Esophagus muscularis mucosa (tissue), 4 donors: ENCODE data around the gene ZDHHC6. TPM values are rescaled to one million over a fixed set of nuclear protein-coding genes. Genes with fewer than 3 reads are reported as not detected.
A peak's percentile ranks its signal among the peaks of the same experiment; 100 is the strongest.
"Not testable (repeated sequence)": the region's sequence is repeated elsewhere in the genome, so short reads cannot be mapped to it uniquely, and the experiment has no call there.

Experiments used
- DNase-seq: peaks from one replicate; pipeline ENCODE4 v3.0.0-alpha.2; 2017; ENCODE audit errors: extremely low spot score
- H3K27ac ChIP-seq, 4 donors: fragments of 200-600 bp; sonication (generic); replicated peaks in 1 of 4; 1 replicate in 3 of 4; 2 replicates in 1 of 4; pipeline ENCODE4 v1.5.1; 2016 to 2019; ENCODE audit warnings: mild to moderate bottlenecking in 1 of 4
- H3K27me3 ChIP-seq, 4 donors: fragments of 200-600 bp; sonication (generic); one replicate each; pipeline versions ENCODE4 v1.5.1 to v1.6.0; 2016 to 2019
- H3K36me3 ChIP-seq, 4 donors: fragments of 200-600 bp; sonication (generic); one replicate each; pipeline ENCODE4 v1.5.1; 2016 to 2019
- H3K4me1 ChIP-seq, 4 donors: fragments of 200-600 bp; sonication (generic); one replicate each; pipeline ENCODE4 v1.5.1; 2016 to 2019
- H3K4me3 ChIP-seq, 4 donors: fragments of 200-600 bp; sonication (generic); 1 replicate in 2 of 4; 2 replicates in 2 of 4; pipeline ENCODE4 v1.5.1; 2016 to 2019; ENCODE audit warnings: mild to moderate bottlenecking in 4 of 4, moderate library complexity in 1 of 4
- H3K9me3 ChIP-seq, 4 donors: fragments of 200-600 bp; sonication (generic); 1 replicate in 3 of 4; 2 replicates in 1 of 4; pipeline ENCODE4 v1.5.1; 2016 to 2019
- EP300 ChIP-seq: sonication (generic); formaldehyde crosslinking; IDR thresholded peaks from one replicate; pipeline ENCODE4 v1.6.1; 2017; ENCODE audit warnings: antibody characterized with exemption
- POLR2A ChIP-seq: fragments of 450-650 bp; IDR thresholded peaks from one replicate; pipeline ENCODE4 v1.6.1; 2017; ENCODE audit warnings: antibody characterized with exemption, moderate library complexity, mild to moderate bottlenecking, low read depth
- POLR2AphosphoS5 ChIP-seq, 2 donors: sonication (generic); formaldehyde crosslinking; IDR thresholded peaks; one replicate each; pipeline ENCODE4 v1.6.1; 2017; ENCODE audit warnings: antibody characterized with exemption in 2 of 2
- WGBS: methylation state at CpG from one replicate; pipeline ENCODE4 v1.1.5; 2018; 5-methylcytosine and 5-hydroxymethylcytosine counted together
- intact Hi-C: fragments of 100-400 bp; cut with DNase I; formaldehyde crosslinking; loops from one replicate; pipeline ENCODE4 v1.15.1; 2023
- total RNA-seq, 4 donors: library from RNA; depleted of rRNA; stranded (reverse); fragments of >200 nt; gene quantifications; one replicate each; pipeline versions ENCODE4 v1.1.0 to v1.2.1, GENCODE V29; 2016
- TF ChIP-seq, protein P1 (sequence below), 3 experiments: fragments of 200-600 bp in 2 of 3; fragments of 450-650 bp in 1 of 3; sonication (generic) in 2 of 3; IDR thresholded peaks; one replicate each; pipeline ENCODE4 v1.5.1; 2017 to 2019; ENCODE audit warnings: antibody characterized with exemption in 3 of 3, mild to moderate bottlenecking in 2 of 3, moderate library complexity in 1 of 3

ZDHHC6 gene
- total RNA-seq, 4 donors from 2014 or later = 15.6 to 21.2 (median 17.3) TPM

DNA sequence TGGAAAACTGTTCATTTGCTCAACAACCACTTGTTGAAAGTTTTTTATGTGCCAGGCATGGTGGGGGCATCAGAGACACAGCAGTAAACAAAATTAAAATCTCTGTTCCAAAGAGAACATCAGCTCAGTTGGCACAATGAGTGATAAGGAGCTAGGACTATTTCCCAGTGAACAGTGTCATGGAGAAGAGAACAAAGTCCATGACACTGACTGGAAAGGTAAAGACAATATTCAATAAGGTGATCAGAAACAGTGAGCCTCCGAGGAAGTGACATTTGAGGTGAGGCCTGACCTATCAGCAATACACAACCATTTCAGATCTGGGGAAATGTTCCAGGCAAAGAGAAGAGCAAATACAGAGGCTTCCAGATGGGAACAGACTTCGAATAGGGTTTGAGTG lies 58.2 kb downstream of the ZDHHC6 start:
- intact Hi-C loops = no loop called here
- H3K27ac ChIP-seq = peak overlapping the region in 1 of 4 donors; percentile 50
- WGBS = 86% methylated on average over 2 of the region's 2 CpGs
- H3K9me3 ChIP-seq = no peaks in the 10 kb centered on the region
- no peak for TF ChIP-seq POLR2A
- TF ChIP-seq, protein P1, sequence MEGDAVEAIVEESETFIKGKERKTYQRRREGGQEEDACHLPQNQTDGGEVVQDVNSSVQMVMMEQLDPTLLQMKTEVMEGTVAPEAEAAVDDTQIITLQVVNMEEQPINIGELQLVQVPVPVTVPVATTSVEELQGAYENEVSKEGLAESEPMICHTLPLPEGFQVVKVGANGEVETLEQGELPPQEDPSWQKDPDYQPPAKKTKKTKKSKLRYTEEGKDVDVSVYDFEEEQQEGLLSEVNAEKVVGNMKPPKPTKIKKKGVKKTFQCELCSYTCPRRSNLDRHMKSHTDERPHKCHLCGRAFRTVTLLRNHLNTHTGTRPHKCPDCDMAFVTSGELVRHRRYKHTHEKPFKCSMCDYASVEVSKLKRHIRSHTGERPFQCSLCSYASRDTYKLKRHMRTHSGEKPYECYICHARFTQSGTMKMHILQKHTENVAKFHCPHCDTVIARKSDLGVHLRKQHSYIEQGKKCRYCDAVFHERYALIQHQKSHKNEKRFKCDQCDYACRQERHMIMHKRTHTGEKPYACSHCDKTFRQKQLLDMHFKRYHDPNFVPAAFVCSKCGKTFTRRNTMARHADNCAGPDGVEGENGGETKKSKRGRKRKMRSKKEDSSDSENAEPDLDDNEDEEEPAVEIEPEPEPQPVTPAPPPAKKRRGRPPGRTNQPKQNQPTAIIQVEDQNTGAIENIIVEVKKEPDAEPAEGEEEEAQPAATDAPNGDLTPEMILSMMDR (IDR thresholded peaks at IDR 0.05) = no peak
- TF ChIP-seq EP300 = no peak
- TF ChIP-seq POLR2AphosphoS5 (IDR thresholded peaks at IDR 0.05) = no peak
- DNase-seq = no peak
- peaks cover 0 to 10% (median 0%) of the 10 kb centered on the region in 4 donors for H3K4me1 ChIP-seq
- H3K27me3 ChIP-seq = peaks cover 0 to 6% (median 0%) of the 10 kb centered on the region in 4 donors
- H3K4me3 ChIP-seq = no peak overlapping the region
- H3K36me3 ChIP-seq = no peaks in the 10 kb centered on the region

DNA sequence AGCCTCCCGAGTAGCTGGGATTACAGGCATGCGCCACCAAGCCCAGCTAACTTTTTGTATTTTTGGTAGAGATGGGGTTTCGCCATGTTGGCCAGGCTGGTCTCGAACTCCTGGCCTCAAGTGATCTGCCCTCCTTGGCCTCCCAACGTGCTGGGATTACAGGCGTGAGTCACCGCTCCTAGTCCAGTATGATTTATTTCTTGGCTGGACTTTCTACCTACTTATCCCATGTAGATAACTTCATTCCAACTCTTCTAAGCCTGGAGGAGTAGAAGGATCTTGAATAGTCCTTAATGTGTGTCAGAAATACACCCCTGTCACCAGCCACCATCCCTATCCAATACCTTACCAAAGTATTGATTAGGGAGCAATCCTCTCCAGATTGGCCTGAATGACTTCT lies 58.7 kb downstream of the ZDHHC6 start:
- H3K27ac ChIP-seq, H3K36me3 ChIP-seq, intact Hi-C loops, DNase-seq, H3K9me3 ChIP-seq, H3K27me3 ChIP-seq, H3K4me3 ChIP-seq: not testable (repeated sequence)
- peaks cover 0 to 15% (median 0%) of the 10 kb centered on the region in 4 donors for H3K4me1 ChIP-seq
- 83% methylated on average over 7 of the region's 7 CpGs for WGBS

DNA sequence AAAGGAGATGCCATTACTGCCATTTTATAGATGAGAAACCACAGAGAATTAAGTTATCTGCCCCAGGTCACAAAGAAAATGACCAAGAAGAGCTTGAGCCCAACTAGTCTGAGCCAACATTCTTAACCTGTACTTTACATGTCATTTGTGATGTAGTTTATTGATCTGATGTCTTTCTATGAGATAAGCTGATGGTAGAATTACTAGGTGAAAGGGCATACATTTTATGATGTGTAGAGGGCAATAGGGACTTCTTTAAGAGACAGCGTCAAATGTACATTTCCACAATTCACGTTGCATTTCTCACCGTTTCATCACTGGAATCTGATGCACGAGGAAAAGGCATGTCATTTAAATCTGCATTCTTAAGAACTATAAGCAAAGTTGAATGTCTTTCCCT lies 61.5 kb downstream of the ZDHHC6 start:
- no peaks in the 10 kb centered on the region for H3K36me3 ChIP-seq
- no peak overlapping the region for H3K27ac ChIP-seq
- no peak for DNase-seq
- 81% methylated on average over 4 of the region's 4 CpGs for WGBS
- peaks cover 0 to 6% (median 0%) of the 10 kb centered on the region in 4 donors for H3K27me3 ChIP-seq
- peaks cover 0 to 15% (median 0%) of the 10 kb centered on the region in 4 donors for H3K4me1 ChIP-seq
- intact Hi-C loops = no loop called here
- TF ChIP-seq, protein P1 (IDR thresholded peaks at IDR 0.05) = no peak
- TF ChIP-seq EP300 = no peak
- no peak for TF ChIP-seq POLR2AphosphoS5 (IDR thresholded peaks at IDR 0.05)
- no peak for TF ChIP-seq POLR2A
- H3K9me3 ChIP-seq = no peaks in the 10 kb centered on the region
- no peak overlapping the region for H3K4me3 ChIP-seq

DNA sequence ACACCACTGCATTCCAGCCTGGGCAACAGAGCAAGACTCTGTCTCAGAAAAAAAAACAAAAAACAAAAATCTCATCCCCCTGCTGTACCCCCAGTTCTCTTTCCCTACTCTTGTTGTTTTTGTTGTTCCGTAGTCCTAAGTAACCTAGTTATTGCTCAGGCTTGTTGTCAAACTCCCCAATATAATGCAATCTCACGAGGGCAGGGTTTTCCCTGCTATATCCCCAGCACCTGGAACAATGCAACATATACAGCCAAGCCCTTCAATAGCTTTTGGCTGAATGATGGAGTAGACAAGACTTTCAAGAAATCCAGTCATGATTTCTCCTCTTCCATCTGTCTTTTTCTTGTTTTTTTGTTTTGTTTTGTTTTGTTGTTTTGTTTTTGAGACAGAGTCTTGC lies 62.6 kb downstream of the ZDHHC6 start:
- peaks cover 0 to 8% (median 0%) of the 10 kb centered on the region in 4 donors for H3K4me1 ChIP-seq

DNA sequence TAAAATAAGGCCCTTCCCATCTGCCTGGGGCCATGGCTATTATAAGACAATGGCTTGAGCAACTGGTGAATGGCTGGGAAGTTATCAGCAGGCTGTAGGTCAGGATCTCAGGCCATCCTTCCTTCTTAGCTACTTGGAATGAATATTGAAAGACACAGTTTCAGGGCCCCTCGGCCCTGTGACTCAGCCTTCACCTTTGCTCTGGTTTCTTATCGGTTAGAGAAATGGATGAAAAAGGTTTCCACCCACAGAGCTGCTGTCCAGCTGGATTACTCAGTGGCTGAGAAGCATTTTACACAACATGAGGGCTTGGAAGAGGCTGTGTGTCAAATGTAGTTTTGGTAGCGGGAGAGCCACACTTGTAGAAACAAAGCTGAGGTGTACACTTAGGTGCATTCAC lies 63.4 kb downstream of the ZDHHC6 start:
- no peak for TF ChIP-seq EP300
- TF ChIP-seq, protein P1 (IDR thresholded peaks at IDR 0.05) = no peak
- TF ChIP-seq POLR2AphosphoS5 (IDR thresholded peaks at IDR 0.05) = no peak
- TF ChIP-seq POLR2A = no peak
- Histone ChIP-seq H3K4me3 (no peak overlapping the region), H3K27me3 (peaks cover 0 to 2% (median 0%) of the 10 kb centered on the region in 4 donors), H3K9me3 (no peaks in the 10 kb centered on the region), H3K4me1 (peaks cover 0 to 4% (median 0%) of the 10 kb centered on the region in 4 donors), H3K36me3 (no peaks in the 10 kb centered on the region), H3K27ac (no peak overlapping the region)
- no peak for DNase-seq
- 70% methylated on average over 2 of the region's 3 CpGs for WGBS
- intact Hi-C loops = no loop called here

More for the DNA sequence above, 62.6 kb downstream of the ZDHHC6 start:
- Histone ChIP-seq H3K27me3 (peaks cover 0 to 6% (median 0%) of the 10 kb centered on the region in 4 donors), H3K36me3 (no peaks in the 10 kb centered on the region), H3K4me3 (no peak overlapping the region), H3K9me3 (no peaks in the 10 kb centered on the region), H3K27ac (no peak overlapping the region)
- WGBS = 84% methylated on average over 2 of the region's 2 CpGs
- DNase-seq = no peak
- TF ChIP-seq EP300 (no peak), POLR2A (no peak), POLR2AphosphoS5 (IDR thresholded peaks at IDR 0.05) (no peak)
- TF ChIP-seq, protein P1 (IDR thresholded peaks at IDR 0.05) = no peak
- intact Hi-C loops = no loop called here
